GM23338 (cell line): ENCODE measurements around the gene YBEY. TPM values are rescaled to one million over a fixed set of nuclear protein-coding genes. Genes with fewer than 3 reads are reported as not detected.

Source experiments
- ATAC-seq: fragments of 200-7000 bp; cut with Tn5 transposase; 3 replicates; pipeline ENCODE4 v1.9.1; 2020
- DNase-seq: peaks from one replicate; pipeline ENCODE4 v3.0.0-alpha.2; 2015; ENCODE audit warnings: low spot score
- H2AFZ ChIP-seq: fragments of 200-600 bp; sonication (generic); 2 replicates; pipeline ENCODE4 v1.8.0; 2016; ENCODE audit warnings: antibody characterized with exemption, mild to moderate bottlenecking, moderate library complexity
- H3F3A ChIP-seq: fragments of 200-600 bp; sonication (generic); replicated peaks from 2 replicates; pipeline ENCODE4 v1.8.0; 2017; ENCODE audit warnings: antibody characterized with exemption, mixed run types, low read depth
- H3K27ac ChIP-seq: fragments of 200-600 bp; sonication (generic); 2 replicates; pipeline ENCODE4 v1.6.1; 2016; ENCODE audit warnings: low read depth
- H3K27me3 ChIP-seq: fragments of 200-600 bp; sonication (generic); 2 replicates; pipeline ENCODE4 v1.8.0; 2016; ENCODE audit warnings: mild to moderate bottlenecking, mixed run types, moderate library complexity; ENCODE audit not compliant: insufficient read depth
- H3K36me3 ChIP-seq: fragments of 200-600 bp; sonication (generic); 2 replicates; pipeline ENCODE4 v1.8.0; 2016; ENCODE audit warnings: mild to moderate bottlenecking; ENCODE audit not compliant: insufficient read depth
- H3K4me1 ChIP-seq: fragments of 200-600 bp; sonication (generic); 2 replicates; pipeline ENCODE4 v1.8.0; 2016; ENCODE audit warnings: mild to moderate bottlenecking, moderate library complexity; ENCODE audit not compliant: insufficient read depth
- H3K4me2 ChIP-seq: fragments of 200-600 bp; sonication (generic); 2 replicates; pipeline ENCODE4 v1.7.1; 2017; ENCODE audit warnings: mixed run types
- H3K4me3 ChIP-seq: fragments of 200-600 bp; sonication (generic); 2 replicates; pipeline ENCODE4 v1.6.1; 2016; ENCODE audit warnings: mixed run types
- H3K79me2 ChIP-seq: fragments of 200-600 bp; sonication (generic); replicated peaks from 2 replicates; pipeline ENCODE4 v1.8.0; 2017; ENCODE audit warnings: mild to moderate bottlenecking; ENCODE audit not compliant: insufficient read depth
- H3K9me2 ChIP-seq: fragments of 200-600 bp; sonication (generic); 2 replicates; pipeline ENCODE4 v1.8.0; 2017; ENCODE audit not compliant: insufficient read depth
- H4K20me1 ChIP-seq: fragments of 200-600 bp; sonication (generic); replicated peaks from 2 replicates; pipeline ENCODE4 v1.8.0; 2017; ENCODE audit warnings: mild to moderate bottlenecking; ENCODE audit not compliant: insufficient read depth
- H3K27ac Mint-ChIP-seq: 2 replicates; pipeline ENCODE4 v1.8.0; 2020; ENCODE audit warnings: inconsistent platforms, mild to moderate bottlenecking, moderate library complexity, mixed read lengths
- H3K27me3 Mint-ChIP-seq: 3 replicates; pipeline ENCODE4 v1.8.0; 2022; ENCODE audit warnings: low read depth, mild to moderate bottlenecking, moderate library complexity, mixed read lengths, inconsistent platforms; ENCODE audit not compliant: insufficient read depth, poor library complexity
- H3K36me3 Mint-ChIP-seq: 3 replicates; pipeline ENCODE4 v1.8.0; 2021; ENCODE audit warnings: low read depth, mild to moderate bottlenecking, inconsistent platforms, moderate library complexity, mixed read lengths
- H3K4me1 Mint-ChIP-seq: 3 replicates; pipeline ENCODE4 v1.8.0; 2020; ENCODE audit warnings: mild to moderate bottlenecking, inconsistent platforms, mixed read lengths
- H3K4me3 Mint-ChIP-seq: 3 replicates; pipeline ENCODE4 v1.8.0; 2021; ENCODE audit warnings: moderate library complexity, mild to moderate bottlenecking, inconsistent platforms, mixed read lengths
- H3K9me3 Mint-ChIP-seq: 3 replicates; pipeline ENCODE4 v1.8.0; 2020; ENCODE audit warnings: moderate library complexity, mild to moderate bottlenecking, inconsistent platforms, mixed read lengths
- CREB1 ChIP-seq: fragments of 250-450 bp; sonication (Bioruptor Pico); IDR thresholded peaks from 2 replicates; pipeline ENCODE4 v1.5.0; 2020; ENCODE audit warnings: low read depth, mild to moderate bottlenecking, moderate library complexity
- JUNB ChIP-seq: IDR thresholded peaks from one replicate; pipeline ENCODE4 v1.6.1; 2016; ENCODE audit warnings: antibody characterized with exemption; ENCODE audit not compliant: unreplicated experiment
- NANOG ChIP-seq: IDR thresholded peaks from 2 replicates; pipeline ENCODE4 v1.6.1; 2016; ENCODE audit warnings: antibody characterized with exemption, borderline replicate concordance
- POLR2AphosphoS5 ChIP-seq: IDR thresholded peaks from 2 replicates; pipeline ENCODE4 v1.6.1; 2016; ENCODE audit warnings: antibody characterized with exemption, low read depth
- STAT1 ChIP-seq: IDR thresholded peaks from one replicate; pipeline ENCODE4 v1.6.1; 2016; ENCODE audit warnings: antibody characterized with exemption; ENCODE audit not compliant: unreplicated experiment
- ZNF114 ChIP-seq: fragments of 250-450 bp; sonication (Bioruptor Pico); IDR thresholded peaks from 2 replicates; pipeline ENCODE4 v1.5.0; 2020; ENCODE audit warnings: mild to moderate bottlenecking, moderate library complexity
- ZNF331 ChIP-seq: fragments of 250-450 bp; sonication (Bioruptor Pico); IDR thresholded peaks from 2 replicates; pipeline ENCODE4 v1.5.0; 2020; ENCODE audit warnings: low read depth, mild to moderate bottlenecking, moderate library complexity
- polyA plus RNA-seq: library from polyadenylated mRNA; unstranded; fragments of >200 nt; fragmentation: Nextera tagmentation; extraction: Ambion mirVana; gene quantifications from 2 replicates; pipeline ENCODE4 v1.2.1, GENCODE V29; 2016
- total RNA-seq: library from RNA; depleted of rRNA; stranded (reverse); fragments of >200 nt; shearing (Covaris generic); gene quantifications from 2 replicates; pipeline ENCODE4 v1.2.3, GENCODE V29; 2014
- TF ChIP-seq, protein P1 (sequence below): IDR thresholded peaks from one replicate; pipeline ENCODE4 v1.6.1; 2018; ENCODE audit warnings: antibody characterized with exemption; ENCODE audit not compliant: unreplicated experiment
- TF ChIP-seq, protein P2 (sequence below): IDR thresholded peaks from 2 replicates; pipeline ENCODE4 v1.6.1; 2016; ENCODE audit warnings: antibody characterized with exemption

YBEY gene
- total and polyA plus RNA-seq, 2 experiments from 2014 or later: 28.1 to 31.8 TPM

DNA sequence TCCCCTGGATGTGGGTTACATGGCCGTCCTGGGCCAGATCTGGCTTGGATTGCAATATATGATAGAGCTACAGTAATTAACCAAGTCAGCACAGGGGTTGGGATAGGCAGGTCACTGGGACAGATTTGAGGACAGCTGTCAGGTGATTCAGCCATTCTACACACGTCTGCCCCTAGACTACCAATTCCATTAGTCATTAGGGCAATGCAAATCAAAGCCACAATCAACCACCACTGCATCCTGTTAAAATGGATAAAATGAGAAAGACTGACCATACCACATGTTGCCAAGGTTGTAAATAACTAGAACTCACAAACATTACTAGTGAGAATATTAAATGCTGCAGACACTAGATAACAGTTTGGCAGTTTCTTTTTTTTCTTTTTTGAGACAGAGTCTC, 21.5 kb downstream of the YBEY start:
- H4K20me1 ChIP-seq: no peaks in the 10 kb centered on the region; the same call in 1 of the 2 replicates
- no peak overlapping the region for H3K4me2 ChIP-seq
- peaks cover 3% of the 10 kb centered on the region for H3K27me3 Mint-ChIP-seq
- H3K4me1 ChIP-seq: no peaks in the 10 kb centered on the region
- H3K4me1 Mint-ChIP-seq: no peaks in the 10 kb centered on the region
- H3K36me3 ChIP-seq: peaks cover 32% of the 10 kb centered on the region
- H3K4me3 Mint-ChIP-seq: no peak overlapping the region
- H2AFZ ChIP-seq: no peak overlapping the region
- H3K9me3 Mint-ChIP-seq: no peaks in the 10 kb centered on the region
- DNase-seq (no peak), ATAC-seq (no peak)
- no peaks in the 10 kb centered on the region for H3F3A ChIP-seq
- no peaks in the 10 kb centered on the region for H3K27me3 ChIP-seq
- H3K36me3 Mint-ChIP-seq: peaks cover 55% of the 10 kb centered on the region
- no peaks in the 10 kb centered on the region for H3K9me2 ChIP-seq
- H3K27ac ChIP-seq: no peak overlapping the region
- H3K4me3 ChIP-seq: no peak overlapping the region
- H3K79me2 ChIP-seq: no peaks in the 10 kb centered on the region
- TF ChIP-seq, protein P1, sequence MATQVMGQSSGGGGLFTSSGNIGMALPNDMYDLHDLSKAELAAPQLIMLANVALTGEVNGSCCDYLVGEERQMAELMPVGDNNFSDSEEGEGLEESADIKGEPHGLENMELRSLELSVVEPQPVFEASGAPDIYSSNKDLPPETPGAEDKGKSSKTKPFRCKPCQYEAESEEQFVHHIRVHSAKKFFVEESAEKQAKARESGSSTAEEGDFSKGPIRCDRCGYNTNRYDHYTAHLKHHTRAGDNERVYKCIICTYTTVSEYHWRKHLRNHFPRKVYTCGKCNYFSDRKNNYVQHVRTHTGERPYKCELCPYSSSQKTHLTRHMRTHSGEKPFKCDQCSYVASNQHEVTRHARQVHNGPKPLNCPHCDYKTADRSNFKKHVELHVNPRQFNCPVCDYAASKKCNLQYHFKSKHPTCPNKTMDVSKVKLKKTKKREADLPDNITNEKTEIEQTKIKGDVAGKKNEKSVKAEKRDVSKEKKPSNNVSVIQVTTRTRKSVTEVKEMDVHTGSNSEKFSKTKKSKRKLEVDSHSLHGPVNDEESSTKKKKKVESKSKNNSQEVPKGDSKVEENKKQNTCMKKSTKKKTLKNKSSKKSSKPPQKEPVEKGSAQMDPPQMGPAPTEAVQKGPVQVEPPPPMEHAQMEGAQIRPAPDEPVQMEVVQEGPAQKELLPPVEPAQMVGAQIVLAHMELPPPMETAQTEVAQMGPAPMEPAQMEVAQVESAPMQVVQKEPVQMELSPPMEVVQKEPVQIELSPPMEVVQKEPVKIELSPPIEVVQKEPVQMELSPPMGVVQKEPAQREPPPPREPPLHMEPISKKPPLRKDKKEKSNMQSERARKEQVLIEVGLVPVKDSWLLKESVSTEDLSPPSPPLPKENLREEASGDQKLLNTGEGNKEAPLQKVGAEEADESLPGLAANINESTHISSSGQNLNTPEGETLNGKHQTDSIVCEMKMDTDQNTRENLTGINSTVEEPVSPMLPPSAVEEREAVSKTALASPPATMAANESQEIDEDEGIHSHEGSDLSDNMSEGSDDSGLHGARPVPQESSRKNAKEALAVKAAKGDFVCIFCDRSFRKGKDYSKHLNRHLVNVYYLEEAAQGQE: no peak
- no peak for TF ChIP-seq CREB1
- TF ChIP-seq POLR2AphosphoS5: no peak
- no peak overlapping the region for H3K27ac Mint-ChIP-seq

DNA sequence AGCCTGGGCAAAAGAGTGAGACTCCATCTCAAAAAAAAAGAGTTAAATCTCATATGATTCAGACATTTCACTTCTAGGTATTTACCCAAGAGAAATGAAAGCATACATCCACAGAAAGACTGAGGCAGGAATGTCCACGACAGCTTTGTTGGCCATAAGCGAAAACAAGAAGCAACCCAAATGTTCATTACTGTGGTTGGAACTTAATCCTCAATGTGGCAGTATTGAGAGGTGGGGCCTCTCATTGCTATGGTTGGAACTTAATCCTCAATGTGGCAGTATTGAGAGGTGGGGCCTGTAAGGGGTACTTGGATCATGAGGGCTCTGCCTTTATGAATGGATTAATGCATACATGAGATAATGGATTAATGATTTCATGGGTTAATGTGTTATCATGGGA, 22.3 kb downstream of the YBEY start:
- no peaks in the 10 kb centered on the region for H3K4me1 ChIP-seq
- H3K36me3 ChIP-seq: peaks cover 32% of the 10 kb centered on the region
- no peaks in the 10 kb centered on the region for H3K9me2 ChIP-seq
- ATAC-seq (no peak), DNase-seq (no peak)
- no peak overlapping the region for H3K4me3 ChIP-seq
- no peak overlapping the region for H3K27ac Mint-ChIP-seq
- H3K79me2 ChIP-seq: no peaks in the 10 kb centered on the region
- H3K4me1 Mint-ChIP-seq: no peaks in the 10 kb centered on the region
- peaks cover 4% of the 10 kb centered on the region for H3K27me3 Mint-ChIP-seq
- H3F3A ChIP-seq: 0 out of 2 replicates have a peak, but pooled peaks cover 2% of the 10 kb centered on the region
- H3K4me3 Mint-ChIP-seq: no peak overlapping the region
- H2AFZ ChIP-seq: no peak overlapping the region
- peaks cover 57% of the 10 kb centered on the region for H3K36me3 Mint-ChIP-seq
- H4K20me1 ChIP-seq: no peaks in the 10 kb centered on the region; the same call in 1 of the 2 replicates
- no peaks in the 10 kb centered on the region for H3K27me3 ChIP-seq
- no peak overlapping the region for H3K27ac ChIP-seq
- no peaks in the 10 kb centered on the region for H3K9me3 Mint-ChIP-seq
- H3K4me2 ChIP-seq: no peak overlapping the region
- no peak for TF ChIP-seq ZNF331 (CRISPR knock-in tag)
- no peak for TF ChIP-seq JUNB
- TF ChIP-seq STAT1: no peak
- no peak for TF ChIP-seq ZNF114 (CRISPR knock-in tag)
- TF ChIP-seq NANOG: no peak
- TF ChIP-seq, protein P1: no peak
- no peak for TF ChIP-seq POLR2AphosphoS5
- TF ChIP-seq, protein P2, sequence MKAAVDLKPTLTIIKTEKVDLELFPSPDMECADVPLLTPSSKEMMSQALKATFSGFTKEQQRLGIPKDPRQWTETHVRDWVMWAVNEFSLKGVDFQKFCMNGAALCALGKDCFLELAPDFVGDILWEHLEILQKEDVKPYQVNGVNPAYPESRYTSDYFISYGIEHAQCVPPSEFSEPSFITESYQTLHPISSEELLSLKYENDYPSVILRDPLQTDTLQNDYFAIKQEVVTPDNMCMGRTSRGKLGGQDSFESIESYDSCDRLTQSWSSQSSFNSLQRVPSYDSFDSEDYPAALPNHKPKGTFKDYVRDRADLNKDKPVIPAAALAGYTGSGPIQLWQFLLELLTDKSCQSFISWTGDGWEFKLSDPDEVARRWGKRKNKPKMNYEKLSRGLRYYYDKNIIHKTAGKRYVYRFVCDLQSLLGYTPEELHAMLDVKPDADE: no peak
- no peak for TF ChIP-seq CREB1
